ENCODE results near the gene RNF222.

DNA sequence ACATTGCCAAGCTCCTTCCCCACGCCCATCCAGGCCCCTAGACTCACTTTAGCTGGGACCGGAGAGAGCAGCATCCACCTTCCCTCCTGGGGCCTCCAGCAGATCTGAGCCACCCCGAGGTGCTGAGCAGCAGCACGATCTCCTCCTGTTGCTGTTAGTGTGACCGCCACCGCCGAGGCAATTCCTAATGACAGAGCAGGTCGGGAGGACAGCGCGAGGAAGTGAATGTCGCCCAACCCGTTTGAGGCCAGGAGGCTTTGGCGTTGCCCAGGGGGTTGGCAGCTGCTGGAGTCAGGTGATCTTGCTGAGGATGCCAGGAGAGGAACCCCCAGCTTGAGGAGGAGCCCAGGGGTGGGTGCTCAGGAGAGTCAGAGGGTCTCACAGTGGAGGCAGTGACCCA is at the start of gene RNF222:
- TF ChIP-seq ARNTL (CRISPR knock-in tag; IDR thresholded peaks at IDR 0.05; ENCODE audit: borderline replicate concordance, low read depth) = no peak
- no peak for TF ChIP-seq CSRNP3 (CRISPR knock-in tag; IDR thresholded peaks at IDR 0.05)
- no peak for TF ChIP-seq RARB (CRISPR knock-in tag; IDR thresholded peaks at IDR 0.05)

Measured in SK-N-SH treated with all-trans-retinoic acid at 6 μM for 48 hours (cell line).